Measurements from ENCODE around the gene ARL3.
"Not testable (repeated sequence)": the region's sequence is repeated elsewhere in the genome, so short reads cannot be mapped to it uniquely, and the experiment has no call there.

ARL3 gene

GRCh38 chr10:102701796-102702195 is 12.4 kb downstream of the ARL3 start:
- DNase-seq = no peak

GRCh38 chr10:102701272-102701671 is 12.9 kb downstream of the ARL3 start:
- no peak for DNase-seq

GRCh38 chr10:102698894-102699293 is 15.3 kb downstream of the ARL3 start:
- no peak for DNase-seq

GRCh38 chr10:102696736-102697135 is 17.5 kb downstream of the ARL3 start:
- DNase-seq = no peak

- DNase-seq = not testable (repeated sequence)
Observed at GRCh38 chr10:102695401-102695800, 18.8 kb downstream of the ARL3 start.

- no peak for DNase-seq
Observed at GRCh38 chr10:102691285-102692066, 22.7 kb downstream of the ARL3 start.

GRCh38 chr10:102683736-102684135 is 30.5 kb downstream of the ARL3 start:
- DNase-seq = no peak

- DNase-seq = no peak
Observed at GRCh38 chr10:102682981-102683380, 31.2 kb downstream of the ARL3 start.

GRCh38 chr10:102682416-102682815 is 31.8 kb downstream of the ARL3 start:
- no peak for DNase-seq

GRCh38 chr10:102681696-102682095 is 32.5 kb downstream of the ARL3 start:
- DNase-seq = no peak

GRCh38 chr10:102679596-102679995 is 34.6 kb downstream of the ARL3 start:
- DNase-seq = no peak

- DNase-seq = no peak
Observed at GRCh38 chr10:102678842-102679289, 35.3 kb downstream of the ARL3 start.

- DNase-seq = no peak
Observed at GRCh38 chr10:102678068-102678400, 36.2 kb downstream of the ARL3 start.

- no peak for DNase-seq
Observed at GRCh38 chr10:102677331-102678067, 36.7 kb downstream of the ARL3 start.

GRCh38 chr10:102676534-102677315 is 37.5 kb downstream of the ARL3 start:
- no peak for DNase-seq

- peak; percentile 21 for DNase-seq
Observed at GRCh38 chr10:102675666-102676533, 38.3 kb downstream of the ARL3 start.

GRCh38 chr10:102675011-102675665 is 39.1 kb downstream of the ARL3 start:
- no peak for DNase-seq

- DNase-seq = no peak
Observed at GRCh38 chr10:102674566-102674965, 39.6 kb downstream of the ARL3 start.

GRCh38 chr10:102673819-102674511 is 40.2 kb downstream of the ARL3 start:
- peak; percentile 79 for DNase-seq

GRCh38 chr10:102673236-102673818 is 40.9 kb downstream of the ARL3 start:
- DNase-seq = no peak

- no peak for DNase-seq
Observed at GRCh38 chr10:102670871-102671434, 43.2 kb downstream of the ARL3 start.

Data from GDM1 (cell line).